Calu3 (cell line): Measurements from ENCODE around the gene IER2. TPM values are rescaled to one million over a fixed set of nuclear protein-coding genes. Genes with fewer than 3 reads are reported as not detected.
"Not testable (repeated sequence)": the region's sequence is repeated elsewhere in the genome, so short reads cannot be mapped to it uniquely, and the experiment has no call there.

Experiments
- BruUV-seq: library from RNA; stranded (reverse); fragments of 400-500 nt; replicated peaks from 2 replicates; lab custom pipeline; 2021; lab: Mats Ljungman, UMichigan
- CTCF ChIA-PET: fragments of 300-600 bp; sonication (Branson Sonifier 250); formaldehyde crosslinking; loops from one replicate; lab custom pipeline; 2022; ENCODE audit warnings: antibody characterized with exemption; lab: Charles Lee
- DNase-seq: peaks from one replicate; pipeline ENCODE4 v3.0.0; 2022
- H3K27ac Mint-ChIP-seq: one replicate; pipeline ENCODE4 v1.8.0; 2022; ENCODE audit warnings: mixed read lengths; ENCODE audit not compliant: unreplicated experiment
- H3K27me3 Mint-ChIP-seq: one replicate; pipeline ENCODE4 v1.8.0; 2022; ENCODE audit warnings: mixed read lengths; ENCODE audit not compliant: unreplicated experiment
- H3K36me3 Mint-ChIP-seq: one replicate; pipeline ENCODE4 v1.8.0; 2022; ENCODE audit warnings: mild to moderate bottlenecking, moderate library complexity, mixed read lengths; ENCODE audit not compliant: insufficient read depth, unreplicated experiment
- H3K4me1 Mint-ChIP-seq: one replicate; pipeline ENCODE4 v1.8.0; 2022; ENCODE audit warnings: mild to moderate bottlenecking, low read depth, mixed read lengths; ENCODE audit not compliant: unreplicated experiment
- H3K4me3 Mint-ChIP-seq: one replicate; pipeline ENCODE4 v1.8.0; 2022; ENCODE audit warnings: mild to moderate bottlenecking, low read depth, moderate library complexity, mixed read lengths; ENCODE audit not compliant: unreplicated experiment
- H3K9me3 Mint-ChIP-seq: one replicate; pipeline ENCODE4 v1.8.0; 2022; ENCODE audit warnings: low read depth, mixed read lengths; ENCODE audit not compliant: unreplicated experiment
- CTCF ChIP-seq: fragments of 200-600 bp; IDR thresholded peaks from one replicate; pipeline ENCODE4 v1.8.0; 2022; ENCODE audit warnings: antibody characterized with exemption; ENCODE audit not compliant: unreplicated experiment
- intact Hi-C: fragments of 100-400 bp; cut with micrococcal nuclease; formaldehyde crosslinking; loops from one replicate; pipeline ENCODE4 v1.10.0; 2022; ENCODE audit not compliant: unreplicated experiment
- total RNA-seq: library from RNA; stranded (reverse); gene quantifications from 2 replicates; pipeline ENCODE4 v1.2.3, GENCODE V29; 2022

Gene IER2
- total RNA-seq, 1 experiment from 2014 or later, result 96.3 TPM

DNA sequence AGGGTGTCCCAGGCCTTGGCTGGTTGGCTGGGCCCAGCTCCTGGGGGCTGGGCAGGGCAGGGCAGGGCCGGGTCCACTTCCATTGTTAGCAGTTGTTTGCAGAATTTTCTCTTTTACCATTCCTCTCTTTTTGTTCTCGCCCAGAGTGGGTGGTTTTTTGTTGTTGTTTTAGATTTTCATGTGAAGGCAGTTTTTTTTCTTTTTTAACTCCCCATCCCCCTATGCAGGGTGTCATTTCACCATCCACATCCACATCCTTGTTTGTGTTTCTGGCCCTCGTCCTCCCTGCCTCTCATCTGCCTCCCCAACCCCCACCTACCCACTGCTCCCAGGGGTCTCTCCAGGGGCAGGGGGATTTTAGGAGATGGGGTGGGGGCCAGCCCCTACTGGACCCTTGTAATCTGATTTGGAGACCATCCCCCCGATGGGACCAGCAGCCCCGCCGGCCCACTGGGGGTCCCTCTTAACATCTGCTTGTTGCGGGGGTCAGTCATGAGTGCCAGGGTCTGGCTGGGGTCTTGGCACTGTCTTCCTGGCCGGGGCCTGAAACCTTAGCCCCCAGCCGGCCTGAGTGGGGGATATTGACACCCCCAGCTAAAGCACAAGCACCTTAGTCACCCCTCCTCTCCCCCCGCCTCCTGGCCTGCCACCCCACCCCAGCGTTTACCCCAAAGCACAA lies 10.4 kb upstream of the IER2 start:
- TSS peak; percentile 32 for BruUV-seq
- CTCF ChIA-PET, result no interaction called here
- no peak overlapping the region for H3K27ac Mint-ChIP-seq

DNA sequence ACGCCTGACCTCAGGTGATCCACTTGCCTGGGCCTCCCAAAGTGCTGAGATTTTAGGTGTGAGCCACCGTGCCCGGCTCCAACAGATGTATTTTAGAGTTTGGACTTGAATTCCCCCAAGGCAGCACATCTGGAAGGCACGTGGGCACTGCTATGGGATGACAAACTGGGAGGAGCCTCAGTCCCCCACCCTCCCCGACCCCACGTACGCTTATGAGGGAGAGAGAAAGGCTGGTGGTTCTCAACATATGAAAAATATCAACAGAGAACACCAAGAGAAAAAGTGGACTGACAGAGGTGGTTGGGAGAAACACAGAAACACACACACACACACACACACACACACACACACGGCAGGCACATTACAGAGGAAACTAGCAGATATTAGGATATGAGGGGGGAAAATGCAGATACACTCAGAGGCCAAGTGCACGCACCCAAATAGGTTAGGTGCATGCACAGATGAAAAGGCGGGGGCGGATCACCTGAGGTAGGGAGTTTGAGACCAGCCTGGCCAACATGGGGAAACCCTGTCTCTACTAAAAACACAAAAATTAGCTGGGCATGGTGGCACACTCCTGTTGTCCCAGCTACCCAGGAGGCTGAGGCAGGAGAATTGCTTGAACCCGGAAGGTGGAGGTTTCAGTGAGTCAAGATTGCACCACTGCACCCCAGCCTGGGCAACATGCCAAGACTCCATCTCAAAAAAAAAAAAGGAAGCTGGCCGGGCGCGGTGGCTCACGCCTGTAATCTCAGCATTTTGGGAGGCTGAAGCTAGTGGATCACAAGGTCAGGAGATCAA lies 3.2 kb upstream of the IER2 start:
- Mint-ChIP-seq H3K4me1 (peaks cover 9% of the 10 kb centered on the region), H3K27me3 (no peaks in the 10 kb centered on the region), H3K36me3 (peaks cover 70% of the 10 kb centered on the region), H3K27ac (peak overlapping the region; percentile 39), H3K9me3 (no peaks in the 10 kb centered on the region), H3K4me3 (peak overlapping the region; percentile 36)
- peak; percentile 69 for DNase-seq
- CTCF ChIA-PET, result no interaction called here
- no TSS peak for BruUV-seq
- no peak for TF ChIP-seq CTCF
- intact Hi-C loops, result no loop called here

More for the DNA sequence above, 10.4 kb upstream of the IER2 start:
- no peak for TF ChIP-seq CTCF
- no peak for DNase-seq
- Mint-ChIP-seq H3K4me1 (no peaks in the 10 kb centered on the region), H3K9me3 (no peaks in the 10 kb centered on the region), H3K27me3 (no peaks in the 10 kb centered on the region), H3K4me3 (no peak overlapping the region), H3K36me3 (peaks cover 37% of the 10 kb centered on the region)
- intact Hi-C loops, result no loop called here

GRCh38 chr19:13149173-13149627 lies 1.0 kb upstream of the IER2 start:
- CTCF ChIA-PET, result interaction anchor here (0.9 kb wide), 1 partner anchor 20 kb away, joined by 5 read pairs; no protein-coding TSS in a partner anchor
- Mint-ChIP-seq H3K27ac (peak overlapping the region; percentile 81), H3K36me3 (peaks cover 80% of the 10 kb centered on the region), H3K27me3 (peaks cover 15% of the 10 kb centered on the region), H3K4me1 (peaks cover 17% of the 10 kb centered on the region), H3K4me3 (peak overlapping the region; percentile 94)
- intact Hi-C loops, H3K9me3 Mint-ChIP-seq, BruUV-seq, DNase-seq: not testable (repeated sequence)

- H3K27me3 Mint-ChIP-seq, result peaks cover 15% of the 10 kb centered on the region
- intact Hi-C loops, result no loop called here
- H3K9me3 Mint-ChIP-seq, result no peaks in the 10 kb centered on the region
- H3K4me3 Mint-ChIP-seq, result peak overlapping the region; percentile 94
- BruUV-seq, result no TSS peak
- CTCF ChIA-PET, result interaction anchor here (0.7 to 1.4 kb wide), 5 partner anchors 14 to 83 kb away, joined by 3 to 8 read pairs (median 4); no protein-coding TSS in a partner anchor
- no peak for DNase-seq
- TF ChIP-seq CTCF, result no peak
- peaks cover 17% of the 10 kb centered on the region for H3K4me1 Mint-ChIP-seq
- H3K27ac Mint-ChIP-seq, result peak overlapping the region; percentile 100
- H3K36me3 Mint-ChIP-seq, result peaks cover 82% of the 10 kb centered on the region
Measured at GRCh38 chr19:13149628-13150186, 504 bp upstream of the IER2 start.
